Measurements from ENCODE around the gene ADORA2A. TPM values are rescaled to one million over a fixed set of nuclear protein-coding genes. Genes with fewer than 3 reads are reported as not detected.
A peak's percentile ranks its signal among the peaks of the same experiment; 100 is the strongest.

The ADORA2A gene
- total RNA-seq, 6 donors from 2014 or later = 7.3 to 20.9 (median 8.8) TPM

GRCh38 chr22:24423519-24424000 lies 3.8 kb upstream of the ADORA2A start:
- no peaks in the 10 kb centered on the region for H3K36me3 ChIP-seq
- no peaks in the 10 kb centered on the region for H3K27me3 ChIP-seq
- H3K9me3 ChIP-seq = no peaks in the 10 kb centered on the region
- H3K27ac ChIP-seq = peak overlapping the region; percentile 64 to 94 (median 80)
- H3K4me3 ChIP-seq = peak overlapping the region; percentile 65 to 74 (median 71)
- ATAC-seq (ENCODE audit: low FRiP score in 2 of 2) (peak in 1 of 2 donors; percentile 88), DNase-seq (peak; percentile 78 to 96)
- TF ChIP-seq EP300 (IDR thresholded peaks at IDR 0.05) = no peak
- peak; percentile 95 to 99 (median 97) for TF ChIP-seq CTCF (IDR thresholded peaks at IDR 0.05)
- H3K4me1 ChIP-seq = peaks cover 39 to 83% (median 59%) of the 10 kb centered on the region in 4 donors
- 2% methylated on average over 19 to 34 of the region's 56 CpGs for WGBS, 2 donors

- Histone ChIP-seq H3K27ac (peak overlapping the region; percentile 64 to 94 (median 80)), H3K4me3 (peak overlapping the region; percentile 65 to 74 (median 71)), H3K27me3 (no peaks in the 10 kb centered on the region), H3K9me3 (no peaks in the 10 kb centered on the region), H3K36me3 (no peaks in the 10 kb centered on the region), H3K4me1 (peaks cover 39 to 81% (median 59%) of the 10 kb centered on the region in 4 donors)
- peak in 1 of 2 donors; percentile 38 for ATAC-seq (ENCODE audit: low FRiP score in 2 of 2)
- WGBS, 2 donors = 7 to 74% methylated on average over 3 to 79 of the region's 105 CpGs
- TF ChIP-seq CTCF (IDR thresholded peaks at IDR 0.05) (no peak), POLR2AphosphoS5 (IDR thresholded peaks at IDR 0.05) (no peak), EP300 (IDR thresholded peaks at IDR 0.05) (no peak), POLR2A (IDR thresholded peaks at IDR 0.05) (no peak)
- peak in 1 of 2 donors; percentile 91 for DNase-seq
Observed at GRCh38 chr22:24424001-24424900, 3.1 kb upstream of the ADORA2A start.

- Histone ChIP-seq H3K4me3 (peak overlapping the region in 3 of 4 donors; percentile 70 to 74 (median 72)), H3K27ac (peak overlapping the region in 3 of 4 donors; percentile 5 to 94 (median 81)), H3K4me1 (peaks cover 37 to 81% (median 61%) of the 10 kb centered on the region in 4 donors), H3K36me3 (no peaks in the 10 kb centered on the region), H3K9me3 (no peaks in the 10 kb centered on the region), H3K27me3 (no peaks in the 10 kb centered on the region)
- ATAC-seq (ENCODE audit: low FRiP score in 2 of 2) (no peak), DNase-seq (no peak)
- WGBS, 2 donors = 71 to 78% methylated on average over 12 to 30 of the region's 32 CpGs
- TF ChIP-seq POLR2A (IDR thresholded peaks at IDR 0.05) (no peak), POLR2AphosphoS5 (IDR thresholded peaks at IDR 0.05) (no peak), EP300 (IDR thresholded peaks at IDR 0.05) (no peak), CTCF (IDR thresholded peaks at IDR 0.05) (no peak)
Observed at GRCh38 chr22:24424901-24425775, 2.3 kb upstream of the ADORA2A start.

GRCh38 chr22:24426436-24426835 lies 963 bp upstream of the ADORA2A start:
- Histone ChIP-seq H3K27me3 (no peaks in the 10 kb centered on the region), H3K36me3 (no peaks in the 10 kb centered on the region), H3K27ac (peak overlapping the region in 2 of 4 donors; percentile 72 to 78), H3K4me3 (no peak overlapping the region), H3K9me3 (no peaks in the 10 kb centered on the region), H3K4me1 (peaks cover 30 to 81% (median 52%) of the 10 kb centered on the region in 4 donors)
- ATAC-seq (ENCODE audit: low FRiP score in 2 of 2) (no peak), DNase-seq (no peak)
- 83 to 93% methylated on average over 1 to 4 of the region's 4 CpGs for WGBS, 2 donors
- TF ChIP-seq POLR2AphosphoS5 (IDR thresholded peaks at IDR 0.05) = no peak
- TF ChIP-seq POLR2A (IDR thresholded peaks at IDR 0.05) = no peak
- TF ChIP-seq CTCF (IDR thresholded peaks at IDR 0.05) = no peak
- TF ChIP-seq EP300 (IDR thresholded peaks at IDR 0.05) = no peak

Data from upper lobe of left lung (tissue), 6 donors.